ENCODE measurements around the gene CDKAL1. TPM values are rescaled to one million over a fixed set of nuclear protein-coding genes. Genes with fewer than 3 reads are reported as not detected.
"Not testable (repeated sequence)": the region's sequence is repeated elsewhere in the genome, so short reads cannot be mapped to it uniquely, and the experiment has no call there.

The CDKAL1 gene
- total and polyA plus RNA-seq, 2 experiments from 2014 or later, result 12.2 to 13.7 TPM

DNA sequence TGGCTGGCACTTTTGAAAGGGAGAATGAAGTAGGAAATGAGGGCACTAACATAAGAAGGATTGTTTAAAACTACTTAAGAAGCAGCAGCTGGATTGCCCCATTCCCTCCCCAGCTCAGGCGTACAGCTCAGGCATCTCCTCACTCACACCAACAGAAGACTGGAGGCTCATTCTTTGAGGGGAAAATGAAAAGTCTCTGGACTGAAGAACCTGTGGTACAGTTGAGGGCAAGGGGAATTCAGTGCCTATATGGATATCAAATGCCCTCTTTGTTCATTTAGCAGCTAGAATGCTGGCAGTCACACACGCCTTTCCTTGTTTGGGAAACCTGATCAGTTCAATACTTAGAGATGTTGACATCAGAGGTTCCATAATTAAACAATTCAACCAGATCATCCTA is 557.2 kb downstream of the CDKAL1 start:
- Histone ChIP-seq H3K4me3 (no peak overlapping the region), H3K27ac (no peak overlapping the region), H3K27me3 (no peaks in the 10 kb centered on the region), H3K4me1 (ENCODE audit: low read depth) (peaks cover 4% of the 10 kb centered on the region), H3K9me3 (ENCODE audit: low read depth) (no peaks in the 10 kb centered on the region), H3K36me3 (no peaks in the 10 kb centered on the region)
- TF ChIP-seq, protein P1, sequence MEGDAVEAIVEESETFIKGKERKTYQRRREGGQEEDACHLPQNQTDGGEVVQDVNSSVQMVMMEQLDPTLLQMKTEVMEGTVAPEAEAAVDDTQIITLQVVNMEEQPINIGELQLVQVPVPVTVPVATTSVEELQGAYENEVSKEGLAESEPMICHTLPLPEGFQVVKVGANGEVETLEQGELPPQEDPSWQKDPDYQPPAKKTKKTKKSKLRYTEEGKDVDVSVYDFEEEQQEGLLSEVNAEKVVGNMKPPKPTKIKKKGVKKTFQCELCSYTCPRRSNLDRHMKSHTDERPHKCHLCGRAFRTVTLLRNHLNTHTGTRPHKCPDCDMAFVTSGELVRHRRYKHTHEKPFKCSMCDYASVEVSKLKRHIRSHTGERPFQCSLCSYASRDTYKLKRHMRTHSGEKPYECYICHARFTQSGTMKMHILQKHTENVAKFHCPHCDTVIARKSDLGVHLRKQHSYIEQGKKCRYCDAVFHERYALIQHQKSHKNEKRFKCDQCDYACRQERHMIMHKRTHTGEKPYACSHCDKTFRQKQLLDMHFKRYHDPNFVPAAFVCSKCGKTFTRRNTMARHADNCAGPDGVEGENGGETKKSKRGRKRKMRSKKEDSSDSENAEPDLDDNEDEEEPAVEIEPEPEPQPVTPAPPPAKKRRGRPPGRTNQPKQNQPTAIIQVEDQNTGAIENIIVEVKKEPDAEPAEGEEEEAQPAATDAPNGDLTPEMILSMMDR (IDR thresholded peaks at IDR 0.05; ENCODE audit: low read depth, low read length), result no peak
- no peak for DNase-seq (ENCODE audit: low read depth in 1 of 2, low spot score in 1 of 2)

DNA sequence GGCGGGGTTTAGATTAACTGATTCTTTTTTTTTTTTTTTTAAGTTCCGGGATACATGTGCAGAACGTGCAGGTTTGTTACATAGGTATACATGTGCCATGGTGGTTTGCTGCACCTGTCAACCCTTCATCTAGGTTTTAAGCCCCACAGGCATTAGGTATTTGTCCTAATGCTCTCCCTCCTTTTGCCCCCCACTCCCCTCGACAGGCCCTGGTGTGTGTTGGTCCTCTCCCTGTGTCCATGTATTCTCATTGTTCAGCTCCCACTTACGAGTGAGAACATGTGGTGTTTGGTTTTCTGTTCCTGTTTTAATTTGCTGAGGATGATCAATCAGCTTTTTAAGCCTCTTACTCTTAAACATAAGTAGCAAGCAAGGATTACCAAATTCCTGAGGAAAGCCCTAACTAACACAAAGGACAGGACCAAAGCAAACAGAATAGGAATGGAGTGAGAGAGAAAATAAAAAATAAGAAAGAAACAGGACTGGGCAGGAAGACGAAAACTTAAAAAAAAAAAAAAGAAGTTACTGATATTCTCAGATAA is 558.0 kb downstream of the CDKAL1 start:
- H3K4me3 ChIP-seq; H3K27ac ChIP-seq; DNase-seq (ENCODE audit: low read depth in 1 of 2, low spot score in 1 of 2): not testable (repeated sequence)

DNA sequence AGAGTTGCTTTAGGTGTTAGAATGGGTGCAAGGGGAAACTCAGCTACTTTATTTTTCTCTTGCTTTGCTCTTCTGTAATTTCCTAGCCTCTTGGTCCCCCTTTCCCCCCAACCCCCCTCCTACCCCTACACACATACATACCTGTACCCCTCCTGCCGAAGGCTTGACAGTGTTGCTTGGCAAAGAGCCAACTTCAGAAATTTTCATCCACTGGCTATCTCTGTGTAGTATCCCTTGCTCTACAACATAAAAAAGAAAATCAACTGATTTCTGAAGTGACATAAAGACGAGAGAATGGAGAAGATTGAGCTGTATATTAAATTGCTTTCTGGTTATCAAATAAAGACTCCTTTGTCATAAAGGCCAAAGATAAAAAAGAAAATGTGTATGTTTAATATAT is 561.2 kb downstream of the CDKAL1 start:
- DNase-seq (ENCODE audit: low read depth in 1 of 2, low spot score in 1 of 2), result no peak
- no peak overlapping the region for H3K4me3 ChIP-seq
- H3K27ac ChIP-seq, result no peak overlapping the region
- peaks cover 25% of the 10 kb centered on the region for H3K4me1 ChIP-seq (ENCODE audit: low read depth)
- TF ChIP-seq, protein P1 (IDR thresholded peaks at IDR 0.05; ENCODE audit: low read depth, low read length), result no peak
- no peaks in the 10 kb centered on the region for H3K27me3 ChIP-seq
- no peaks in the 10 kb centered on the region for H3K36me3 ChIP-seq
- no peaks in the 10 kb centered on the region for H3K9me3 ChIP-seq (ENCODE audit: low read depth)

More for the DNA sequence above, 558.0 kb downstream of the CDKAL1 start:
- H3K9me3 ChIP-seq (ENCODE audit: low read depth); H3K4me1 ChIP-seq (ENCODE audit: low read depth); H3K36me3 ChIP-seq; H3K27me3 ChIP-seq: not testable (repeated sequence)

DNA sequence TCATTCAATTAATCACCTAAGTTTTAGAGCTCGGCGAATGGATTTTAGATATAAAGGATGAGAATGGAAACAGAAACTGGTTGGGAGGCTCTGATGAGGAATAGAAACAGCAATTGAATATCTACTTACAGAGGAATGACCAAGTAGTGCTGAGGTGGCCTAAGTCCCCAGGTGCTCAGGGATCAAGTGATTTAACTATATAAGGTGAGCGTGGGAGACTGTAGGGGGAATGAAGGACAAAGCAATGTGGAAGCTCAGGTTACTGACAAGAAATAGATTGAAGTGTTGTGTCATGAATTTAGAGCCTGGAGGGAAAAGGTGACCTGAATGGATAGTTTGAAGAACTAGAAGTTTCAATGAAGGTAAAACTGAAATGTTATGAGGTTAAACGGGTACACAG is 563.9 kb downstream of the CDKAL1 start:
- DNase-seq (ENCODE audit: low read depth in 1 of 2, low spot score in 1 of 2), result no peak
- Histone ChIP-seq H3K27ac (no peak overlapping the region), H3K4me3 (no peak overlapping the region), H3K27me3 (no peaks in the 10 kb centered on the region), H3K4me1 (ENCODE audit: low read depth) (peaks cover 47% of the 10 kb centered on the region), H3K36me3 (no peaks in the 10 kb centered on the region), H3K9me3 (ENCODE audit: low read depth) (no peaks in the 10 kb centered on the region)
- TF ChIP-seq, protein P1 (IDR thresholded peaks at IDR 0.05; ENCODE audit: low read depth, low read length), result no peak

DNA sequence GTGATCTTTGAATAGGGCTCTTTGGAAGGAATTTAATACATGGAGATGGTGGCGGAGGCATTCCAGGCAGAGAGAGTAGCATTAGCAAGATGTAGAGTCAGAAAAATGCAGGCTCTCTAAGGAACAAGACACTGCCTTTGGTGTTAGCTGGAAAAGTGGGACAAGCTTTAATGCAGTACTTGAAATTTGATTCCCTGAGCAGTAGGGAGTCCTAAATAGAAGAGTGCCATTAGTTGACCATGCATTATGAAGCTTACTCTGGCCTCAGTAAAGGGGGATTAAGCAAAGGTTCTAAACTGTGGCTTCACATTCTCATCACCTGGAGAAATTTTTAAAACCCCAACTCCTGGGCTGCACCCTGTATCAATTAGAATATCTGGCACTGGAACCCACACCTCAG is 564.5 kb downstream of the CDKAL1 start:
- Histone ChIP-seq H3K4me1 (ENCODE audit: low read depth) (peaks cover 53% of the 10 kb centered on the region), H3K36me3 (no peaks in the 10 kb centered on the region), H3K27me3 (no peaks in the 10 kb centered on the region), H3K4me3 (no peak overlapping the region), H3K27ac (no peak overlapping the region), H3K9me3 (ENCODE audit: low read depth) (no peaks in the 10 kb centered on the region)
- DNase-seq (ENCODE audit: low read depth in 1 of 2, low spot score in 1 of 2), result no peak
- TF ChIP-seq, protein P1 (IDR thresholded peaks at IDR 0.05; ENCODE audit: low read depth, low read length), result no peak

DNA sequence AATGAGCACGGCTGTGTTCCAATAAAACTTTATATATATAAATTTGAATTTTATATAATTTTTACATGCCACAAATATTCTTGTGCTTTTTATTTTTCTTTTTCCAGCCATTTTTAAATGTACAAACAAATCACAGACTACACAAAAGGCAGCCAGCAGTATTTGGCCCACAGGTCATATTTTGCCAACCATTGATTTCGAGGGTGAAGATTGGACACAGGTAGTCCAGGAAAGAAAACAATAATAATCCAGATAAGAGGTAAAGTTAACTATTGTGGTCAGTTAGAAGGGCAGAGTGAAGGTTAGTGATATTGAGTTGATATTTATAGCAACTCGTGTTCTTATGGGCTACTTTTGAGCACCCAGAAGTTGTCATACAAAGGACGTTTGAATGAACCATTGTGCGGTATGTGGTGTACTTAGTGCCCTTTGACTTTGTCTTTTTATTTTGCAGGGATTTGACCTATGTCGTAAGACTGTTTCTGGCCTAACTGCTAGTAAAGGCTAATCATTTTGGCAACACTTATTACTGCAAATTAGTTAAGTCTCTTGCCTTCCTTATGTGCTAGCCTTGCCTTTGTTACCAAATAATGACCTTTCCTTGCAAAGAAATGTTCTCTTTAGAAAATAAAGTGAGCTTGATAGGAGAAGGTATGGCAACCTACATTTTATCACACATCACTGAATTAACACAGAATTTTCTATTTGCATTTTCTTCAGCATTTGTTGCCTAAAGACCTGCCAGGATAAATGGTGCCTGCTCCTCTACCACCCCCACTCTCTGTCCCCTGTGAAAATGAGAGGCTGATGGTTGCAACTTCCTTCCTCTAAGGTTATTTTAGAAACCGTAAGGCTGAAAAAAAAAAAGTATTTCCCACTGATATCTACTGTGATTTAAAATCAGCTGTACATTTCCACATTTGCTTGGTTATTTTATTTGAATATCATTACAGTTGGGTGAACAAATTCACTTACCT is 565.4 kb downstream of the CDKAL1 start:
- TF ChIP-seq, protein P1 (IDR thresholded peaks at IDR 0.05; ENCODE audit: low read depth, low read length), result no peak
- Histone ChIP-seq H3K27ac (no peak overlapping the region), H3K36me3 (no peaks in the 10 kb centered on the region), H3K4me3 (no peak overlapping the region), H3K9me3 (ENCODE audit: low read depth) (no peaks in the 10 kb centered on the region), H3K27me3 (no peaks in the 10 kb centered on the region), H3K4me1 (ENCODE audit: low read depth) (peaks cover 55% of the 10 kb centered on the region)
- no peak for DNase-seq (ENCODE audit: low read depth in 1 of 2, low spot score in 1 of 2)

Data from cardiac muscle cell (in vitro differentiated cells and primary cell).